Daoy (cell line): Measurements from ENCODE around the gene CHDH. TPM values are rescaled to one million over a fixed set of nuclear protein-coding genes. Genes with fewer than 3 reads are reported as not detected.

Experiments
- DNase-seq: peaks from one replicate; pipeline ENCODE4 v3.0.0-alpha.2; 2015; ENCODE audit warnings: low read depth
- total RNA-seq: library from RNA; depleted of rRNA; stranded (reverse); fragments of >200 nt; shearing (Covaris generic); gene quantifications from 2 replicates; pipeline ENCODE4 v1.2.3, GENCODE V29; 2014

CHDH gene
- total RNA-seq, 1 experiment from 2014 or later, result 6.2 TPM

DNA sequence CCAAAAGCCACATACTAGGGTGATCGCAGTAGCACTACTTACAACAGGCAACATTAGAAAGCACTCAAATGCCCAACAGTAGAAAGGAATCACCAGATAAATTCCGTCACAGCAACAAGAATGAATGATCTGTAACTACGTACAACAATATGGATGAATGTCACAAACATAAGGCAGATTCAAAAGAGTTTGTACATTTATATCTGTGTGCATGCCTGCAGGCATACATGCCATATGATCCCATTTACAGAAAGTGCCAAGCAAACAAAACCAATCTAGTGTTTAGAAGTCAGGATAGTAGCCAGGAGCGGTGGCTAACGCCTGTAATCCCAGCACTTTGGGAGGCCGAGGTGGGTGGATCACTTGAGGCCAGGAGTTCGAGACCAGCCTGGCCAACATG, 3.7 kb upstream of the CHDH start:
- DNase-seq, result no peak

DNA sequence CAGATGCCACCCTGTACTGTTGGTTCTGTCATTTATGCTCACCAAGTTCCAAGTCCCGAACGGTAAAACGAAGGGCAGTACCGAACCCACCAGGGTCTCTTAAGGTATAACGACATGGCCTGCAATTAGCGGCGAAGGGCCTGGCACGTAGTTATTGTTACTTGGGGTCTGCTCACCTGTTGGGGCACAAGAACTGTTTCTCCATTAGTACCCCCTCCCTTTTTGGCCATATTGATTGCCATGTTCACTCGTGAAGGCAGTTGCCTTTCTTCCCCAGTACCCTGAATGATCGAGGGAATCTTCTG, 584 bp upstream of the CHDH start:
- no peak for DNase-seq

DNA sequence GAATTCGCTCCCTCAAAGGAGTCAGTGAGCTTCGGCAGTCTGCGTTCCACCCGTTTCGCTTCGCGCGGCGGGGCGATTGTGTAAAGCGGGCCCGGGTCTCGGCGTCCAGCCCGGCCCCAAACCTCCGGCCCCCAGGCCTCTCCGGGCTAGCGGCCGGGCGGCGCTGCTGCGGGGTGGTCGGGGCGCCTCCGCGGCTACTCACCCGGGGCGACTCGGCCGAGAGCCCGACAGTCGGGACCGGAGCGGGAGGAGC, 412 bp downstream of the CHDH start:
- no peak for DNase-seq

DNA sequence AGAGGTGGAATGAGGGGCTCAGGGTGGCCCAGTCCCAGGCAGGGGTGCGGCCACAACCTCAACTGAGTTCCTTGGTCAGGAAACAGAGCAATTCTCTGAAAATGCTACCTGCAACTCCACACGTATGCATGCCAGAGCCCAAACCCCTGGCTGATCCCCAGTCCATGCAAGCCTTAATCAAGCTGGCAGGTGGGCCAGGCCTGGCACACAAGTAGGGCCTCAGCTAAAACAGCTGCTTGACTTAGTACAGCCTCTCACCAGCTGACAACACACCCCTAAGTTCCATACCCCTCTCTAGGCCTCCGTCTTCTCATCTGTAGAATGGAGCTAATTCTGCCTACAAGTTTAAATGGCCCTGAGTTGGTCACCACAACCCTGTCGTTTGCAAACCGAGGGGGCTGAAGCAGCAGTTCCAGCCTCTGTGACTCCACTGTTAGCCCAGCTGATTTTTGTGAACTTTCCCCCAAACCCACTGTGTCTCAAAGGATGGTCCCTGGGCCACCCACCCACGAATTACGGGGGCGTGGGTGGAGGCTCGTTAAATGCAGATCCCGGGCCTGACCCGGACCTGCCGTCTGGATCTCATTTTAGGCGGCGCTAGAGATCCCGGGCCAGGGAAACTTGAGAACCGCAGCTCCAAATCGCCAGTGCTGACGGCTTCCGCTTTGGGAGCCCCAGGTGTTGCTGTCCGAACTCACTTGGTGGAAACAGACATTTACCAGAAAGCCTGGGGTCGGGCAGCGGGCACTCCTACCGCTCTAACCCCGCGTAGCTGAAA, 927 bp downstream of the CHDH start:
- peak; percentile 54 for DNase-seq

DNA sequence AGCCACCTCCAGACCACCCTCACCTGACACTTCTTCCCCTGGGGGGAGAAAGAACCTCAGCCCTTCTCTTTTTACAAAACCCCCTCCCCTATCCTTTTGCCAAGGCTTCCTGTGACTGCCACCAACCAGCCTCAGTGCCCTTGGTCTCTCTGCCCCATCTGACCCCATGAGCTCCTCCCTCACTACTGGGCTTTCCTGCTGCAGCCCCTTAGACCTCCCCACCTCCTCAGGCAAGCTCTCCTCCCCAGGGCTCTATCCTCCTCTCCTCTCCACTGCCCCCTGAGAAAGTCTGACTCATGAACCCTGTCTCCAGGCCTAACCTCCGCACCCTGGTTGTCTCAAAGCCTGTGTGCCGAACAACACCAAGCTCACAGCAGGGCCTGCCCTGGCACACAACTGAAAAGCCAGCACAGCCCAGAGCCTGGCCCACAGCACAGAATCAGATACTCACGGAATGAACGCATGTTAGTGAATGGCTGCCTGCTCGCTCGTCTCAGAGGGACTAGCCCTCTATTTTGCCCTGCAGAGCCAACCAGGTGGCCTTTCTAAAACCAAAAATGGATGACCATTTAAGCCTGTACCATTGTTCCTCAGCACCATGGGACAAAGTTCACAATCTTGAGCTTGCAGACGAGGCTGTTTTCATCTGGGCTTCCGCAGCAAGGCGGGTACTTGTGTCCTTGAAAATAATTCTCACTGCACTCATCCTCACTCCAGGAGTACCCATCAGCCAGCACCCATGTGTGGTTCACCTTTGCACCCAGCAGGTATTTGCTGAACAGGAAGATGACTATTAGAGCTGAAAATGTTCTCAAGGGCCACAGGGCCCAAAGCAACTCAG, 1.7 kb downstream of the CHDH start:
- peak; percentile 40 for DNase-seq

DNA sequence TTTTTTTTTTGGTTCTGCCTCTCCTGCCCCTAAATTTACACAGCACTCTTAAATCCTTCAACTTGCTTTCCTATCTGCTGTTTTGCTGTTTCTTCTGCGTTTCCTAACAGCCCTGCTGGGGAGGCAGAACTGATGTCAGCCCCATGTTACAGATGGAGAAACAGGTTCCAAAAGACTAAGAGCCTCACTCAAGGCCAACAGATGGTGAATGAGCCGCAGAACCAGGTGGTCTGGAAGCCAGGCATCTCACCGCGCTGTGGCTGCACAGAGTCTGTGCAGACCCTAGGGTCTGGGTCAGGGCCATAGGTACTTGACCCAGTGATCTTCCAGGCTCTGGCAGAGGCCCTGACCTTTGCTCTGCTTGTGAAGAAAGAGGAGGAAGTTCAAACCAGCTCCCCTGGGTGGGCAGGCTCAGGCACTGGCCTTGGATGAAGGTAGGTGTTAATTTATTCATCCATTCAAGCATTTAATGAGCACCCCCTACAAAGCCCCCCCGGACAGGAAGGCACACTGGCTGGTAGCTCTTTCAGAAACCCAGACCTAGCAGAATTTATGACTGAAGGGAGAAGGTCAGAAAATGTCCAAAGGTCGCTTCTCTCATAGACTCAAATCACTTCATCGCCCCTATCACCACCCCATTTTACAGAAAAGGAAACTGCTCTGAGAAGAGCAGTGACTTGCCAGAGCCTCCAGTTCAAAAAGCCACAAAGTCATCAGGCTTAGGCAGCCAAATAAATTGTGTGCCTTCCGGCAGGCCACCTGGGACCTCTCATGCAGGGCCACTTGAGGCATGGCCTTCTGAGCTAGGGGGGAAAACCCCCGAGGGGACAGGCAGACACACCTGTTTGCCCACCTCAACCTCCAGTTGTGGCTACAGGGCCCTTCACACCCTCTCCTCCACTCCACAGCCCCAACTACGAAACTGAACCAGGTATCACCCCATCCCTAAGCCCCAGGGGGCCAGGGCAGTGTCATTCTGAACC, 2.7 kb downstream of the CHDH start:
- DNase-seq, result no peak

DNA sequence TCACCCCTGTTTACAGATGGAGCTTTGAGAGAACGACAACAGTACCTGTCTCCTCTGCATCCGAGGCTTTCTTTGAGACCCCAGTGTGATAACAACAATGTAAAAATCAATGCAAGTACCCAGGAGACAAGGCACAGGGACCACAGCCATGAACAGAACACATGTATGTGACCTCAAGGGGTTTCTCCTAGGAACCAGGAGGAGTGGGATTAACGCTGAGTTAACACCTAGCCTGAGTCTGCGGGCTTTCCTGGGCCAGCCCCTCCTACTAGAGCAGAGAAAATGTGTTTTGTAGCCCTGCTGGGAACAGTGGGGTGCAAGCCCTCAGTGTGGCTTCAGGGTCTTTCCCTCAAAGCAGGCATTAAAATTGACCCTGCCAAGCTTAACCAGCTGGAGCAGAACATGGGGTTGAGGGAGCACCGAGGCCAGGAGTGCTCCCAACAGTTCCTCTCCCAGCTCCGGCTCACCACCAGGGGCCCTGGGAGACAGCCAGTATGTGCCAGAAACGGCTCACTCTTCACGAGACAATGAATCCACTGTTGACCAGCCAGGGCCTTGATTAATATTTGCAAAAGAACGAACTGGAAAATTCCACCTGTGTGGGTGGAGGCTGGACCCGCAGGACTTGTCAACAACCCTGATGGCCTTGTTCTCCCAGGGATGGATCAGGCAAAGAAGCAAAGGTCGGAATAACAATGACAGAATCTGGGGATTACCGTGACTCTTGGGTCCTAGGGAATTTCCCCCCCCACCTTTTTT, 3.6 kb downstream of the CHDH start:
- peak; percentile 32 for DNase-seq

DNA sequence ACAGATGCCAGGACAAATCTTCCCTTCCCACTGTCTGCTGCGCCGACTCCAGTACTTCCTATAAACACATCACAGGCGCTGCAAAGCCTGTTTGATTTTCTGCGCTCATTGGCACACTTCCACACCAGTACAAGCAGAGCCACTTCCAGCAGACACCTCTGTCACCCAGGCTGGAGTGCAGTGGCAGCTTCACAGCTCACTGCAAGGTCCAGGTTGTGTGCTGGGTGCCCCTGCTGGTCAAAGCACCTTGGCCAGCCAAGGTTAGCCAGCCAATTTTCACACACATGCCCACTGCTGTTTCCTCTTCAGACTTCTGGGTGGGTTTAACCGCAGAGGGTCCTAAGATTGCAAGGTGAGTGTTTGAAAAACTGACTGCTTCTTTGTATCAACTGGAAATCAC, 4.9 kb downstream of the CHDH start:
- no peak for DNase-seq

DNA sequence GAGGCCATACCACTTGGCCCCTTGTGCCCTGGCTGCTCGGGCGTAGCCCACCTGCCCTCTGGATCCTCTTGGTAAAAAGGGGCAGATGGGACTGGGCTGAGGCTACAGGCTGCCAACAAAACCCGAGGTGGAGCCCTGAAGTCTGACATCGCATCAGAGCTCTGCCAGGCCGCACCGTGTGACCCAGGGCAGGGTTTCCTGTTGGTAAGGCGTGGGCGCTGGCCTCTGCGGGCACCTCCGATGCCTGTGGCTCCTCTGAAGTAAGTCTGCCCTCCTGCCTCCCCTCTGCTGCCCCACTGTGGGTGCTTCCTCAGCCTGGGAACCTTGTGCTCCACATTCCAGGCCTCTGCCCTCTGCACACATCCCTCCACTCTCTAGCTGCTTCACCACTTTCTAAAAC, 8.9 kb downstream of the CHDH start:
- peak; percentile 55 for DNase-seq

DNA sequence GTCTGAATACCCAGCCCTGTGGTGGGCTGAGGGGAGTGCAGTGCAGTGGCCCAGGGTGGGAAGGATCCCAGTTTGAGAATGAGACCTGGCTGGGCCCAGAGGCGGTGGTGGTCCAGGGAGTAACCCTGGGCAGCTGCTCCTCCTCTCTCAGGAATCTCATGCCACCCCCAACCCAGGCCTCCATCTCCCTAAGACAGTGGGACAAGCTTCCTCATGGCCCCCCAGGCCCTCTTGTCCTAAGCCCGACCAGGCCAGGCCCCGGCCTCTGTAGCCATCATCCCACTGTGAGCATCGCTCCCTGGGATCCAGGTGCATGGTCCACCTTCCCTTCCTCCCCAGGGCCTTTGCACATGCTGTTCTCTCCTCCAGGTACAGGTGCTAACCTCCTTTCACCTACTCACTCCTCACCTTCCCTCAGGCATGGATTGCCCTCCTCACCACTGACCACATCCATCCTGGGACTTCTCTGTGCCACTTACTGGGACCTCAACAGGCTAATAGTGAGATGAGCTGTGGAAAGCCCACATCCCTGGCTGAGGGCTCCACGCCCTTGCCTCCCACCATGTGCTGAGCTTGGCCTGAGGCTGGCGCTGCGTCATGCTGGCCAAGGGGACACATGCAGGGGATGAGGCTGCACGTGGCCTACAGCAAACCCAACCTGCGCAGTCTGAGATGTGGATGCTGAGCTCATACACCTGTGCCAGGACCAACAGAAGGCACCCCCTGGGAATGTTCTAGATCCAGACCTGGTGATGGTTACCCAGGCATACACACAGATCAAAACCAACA, 9.9 kb downstream of the CHDH start:
- no peak for DNase-seq

DNA sequence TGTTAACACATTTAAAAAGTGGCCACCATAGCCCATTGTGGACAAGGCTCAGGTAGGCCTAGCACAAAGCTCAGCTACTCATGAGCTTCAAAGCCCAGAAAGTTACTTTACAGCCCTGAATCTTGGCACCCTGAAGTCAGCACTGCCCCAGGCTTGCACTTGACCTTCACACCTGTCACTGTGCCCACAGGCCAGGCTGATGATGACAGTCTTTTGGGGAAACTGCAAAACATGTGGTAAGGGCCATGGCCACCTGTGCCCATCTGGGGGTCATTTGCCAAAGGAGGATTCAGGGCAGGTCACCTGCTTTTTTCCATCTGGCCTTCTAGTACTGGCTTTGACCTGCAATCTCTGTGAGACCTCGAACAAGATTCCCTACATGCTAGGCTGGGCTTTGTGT, 11.0 kb downstream of the CHDH start:
- no peak for DNase-seq

DNA sequence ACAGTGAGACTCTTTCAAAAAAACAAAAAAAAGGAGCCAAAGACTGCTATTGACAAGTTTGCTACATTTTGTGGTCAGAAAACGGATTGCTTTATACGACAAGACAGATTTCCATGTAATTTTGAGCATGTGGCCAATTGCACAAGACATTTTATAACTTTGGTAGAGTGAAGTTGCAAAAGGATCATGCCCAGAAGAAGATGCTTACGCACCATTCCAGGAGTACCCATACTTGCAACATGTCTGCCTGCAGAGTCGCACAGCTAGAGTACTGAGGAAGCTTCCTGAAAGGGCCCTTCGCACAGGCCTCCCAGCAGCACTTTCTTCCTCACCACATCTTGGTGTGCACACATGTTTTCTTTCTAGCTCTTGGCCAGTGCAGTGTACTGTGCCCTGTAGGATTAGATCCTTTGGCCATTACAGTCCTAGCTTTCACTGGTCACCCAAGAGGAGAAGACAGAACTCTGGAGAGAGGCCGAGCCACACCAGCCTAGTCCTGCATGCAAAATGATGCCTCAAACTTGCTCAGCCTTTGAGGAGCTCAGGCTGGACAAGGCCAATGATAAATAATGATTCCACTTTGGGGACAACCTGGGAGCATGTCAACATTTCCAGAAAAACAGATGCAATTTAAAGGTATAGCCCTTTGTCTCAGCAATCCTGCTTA, 11.7 kb downstream of the CHDH start:
- no peak for DNase-seq

DNA sequence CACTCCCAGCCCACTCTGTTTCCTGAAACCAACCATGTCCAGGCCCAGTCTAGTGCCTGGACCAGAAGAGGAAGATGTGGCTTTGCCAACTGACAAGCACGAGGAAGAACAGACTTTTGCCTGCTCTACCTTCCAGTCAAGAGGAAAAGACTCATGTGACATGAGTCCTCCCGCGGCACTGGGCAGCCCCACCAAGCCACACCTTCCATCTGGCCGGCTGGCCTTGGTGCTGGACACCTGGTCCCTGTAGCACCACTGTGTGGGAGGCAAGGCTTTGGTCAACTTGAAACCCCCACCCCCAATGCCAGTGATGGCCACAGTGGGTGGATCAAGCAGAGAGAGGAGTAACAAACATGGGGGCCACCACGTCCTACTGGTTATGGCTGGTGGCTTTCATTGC, 12.5 kb downstream of the CHDH start:
- DNase-seq, result no peak

DNA sequence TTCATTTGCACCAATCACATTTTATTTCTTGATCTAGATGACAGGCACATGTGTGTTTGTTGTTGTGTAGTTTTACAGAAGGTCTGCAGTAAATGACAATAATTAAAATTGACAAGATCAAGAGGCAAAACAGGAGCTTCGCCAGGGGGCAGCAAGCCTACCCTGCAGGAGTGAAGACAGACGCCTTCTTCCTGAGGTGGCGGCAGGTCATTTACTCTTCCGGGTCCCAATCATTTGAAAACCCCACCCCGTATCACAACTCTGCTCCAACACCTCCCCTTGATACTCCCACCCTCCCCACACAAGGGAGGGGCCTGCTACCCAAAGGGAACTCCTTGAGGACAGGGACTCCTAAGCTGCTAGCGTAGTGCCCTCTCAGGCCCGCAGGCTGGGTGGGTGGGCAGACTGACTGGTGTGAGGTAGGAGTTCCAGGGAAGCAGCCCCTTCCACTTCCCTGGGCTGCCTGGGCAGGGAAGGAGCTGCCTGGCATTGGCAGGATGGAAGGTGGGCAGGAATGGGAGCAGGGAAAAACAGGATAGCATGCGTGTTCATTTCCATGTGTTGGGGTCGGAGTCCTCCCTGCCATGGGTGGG, 13.1 kb downstream of the CHDH start:
- no peak for DNase-seq

DNA sequence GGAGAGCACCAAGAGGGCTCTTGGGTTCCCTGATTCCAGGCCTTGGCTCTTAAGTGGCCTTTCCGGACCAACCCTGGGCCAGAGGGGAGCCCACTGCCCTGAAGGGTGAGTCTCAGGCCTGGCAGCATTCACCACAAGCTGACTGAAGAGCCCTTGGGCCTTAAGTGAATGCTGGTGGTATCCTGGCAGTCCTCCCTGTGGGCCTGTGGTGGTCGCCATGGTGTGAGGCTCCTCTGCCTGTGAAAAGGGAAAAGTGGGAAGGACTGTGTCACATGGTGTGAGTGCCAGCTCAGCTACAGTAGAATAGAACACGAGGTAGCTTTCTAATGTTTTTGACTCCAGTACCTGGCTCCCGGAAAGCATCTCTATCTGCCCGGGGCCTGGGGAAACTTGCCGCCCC, 15.3 kb downstream of the CHDH start:
- no peak for DNase-seq

DNA sequence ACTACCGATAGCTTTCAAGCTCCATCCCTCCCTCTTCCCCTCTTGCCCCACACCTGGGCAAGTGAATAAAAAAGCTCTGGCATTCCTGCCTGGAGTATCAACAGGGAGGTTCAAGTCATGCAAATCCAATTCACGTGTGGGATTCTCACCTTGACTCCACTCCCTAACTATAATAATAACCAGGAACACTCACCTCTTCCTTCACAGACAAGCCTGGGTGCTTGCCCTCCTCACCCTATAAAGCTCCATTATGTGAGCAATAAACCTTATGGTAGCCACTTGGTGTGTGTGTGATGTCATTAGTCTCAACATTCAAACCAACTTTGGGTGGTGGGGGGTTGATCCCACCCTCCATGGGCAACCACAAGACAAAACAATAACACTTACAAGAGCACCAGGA, 16.6 kb downstream of the CHDH start:
- DNase-seq, result no peak

DNA sequence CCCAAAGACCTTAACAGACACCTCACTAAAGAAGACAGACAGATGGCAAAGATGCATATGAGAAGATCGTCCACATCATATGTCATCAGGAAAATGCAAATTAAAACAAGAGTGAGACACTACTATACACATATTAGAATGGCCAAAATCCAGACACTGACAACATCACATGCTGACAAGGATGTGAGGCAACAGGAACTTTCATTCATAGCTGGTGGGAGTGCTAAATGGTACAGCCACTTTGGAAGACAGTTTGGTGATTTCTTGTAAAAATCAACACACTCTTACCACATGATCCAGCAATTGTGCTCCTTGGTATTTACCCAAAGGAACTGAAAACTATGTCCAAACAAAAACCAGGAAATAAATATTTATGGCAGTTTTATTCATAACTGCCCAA, 17.6 kb downstream of the CHDH start:
- no peak for DNase-seq

DNA sequence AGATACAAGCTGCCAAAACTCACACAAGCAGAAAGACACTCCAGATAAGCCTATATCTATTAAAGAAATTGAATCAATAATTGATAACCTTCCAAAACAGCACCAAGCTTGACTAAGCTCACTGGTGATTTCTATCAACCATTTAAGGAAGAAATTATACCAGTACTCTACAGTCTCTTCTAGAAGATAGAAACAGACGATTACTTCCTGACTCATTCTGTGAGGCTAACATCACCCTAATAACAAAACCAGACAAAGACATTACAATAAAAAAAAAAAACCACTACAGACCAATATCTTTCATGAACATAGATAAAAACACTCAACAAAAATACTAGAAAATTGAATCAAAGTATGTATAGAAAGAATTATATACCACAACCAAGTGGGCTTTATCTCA, 20.2 kb downstream of the CHDH start:
- DNase-seq, result no peak

DNA sequence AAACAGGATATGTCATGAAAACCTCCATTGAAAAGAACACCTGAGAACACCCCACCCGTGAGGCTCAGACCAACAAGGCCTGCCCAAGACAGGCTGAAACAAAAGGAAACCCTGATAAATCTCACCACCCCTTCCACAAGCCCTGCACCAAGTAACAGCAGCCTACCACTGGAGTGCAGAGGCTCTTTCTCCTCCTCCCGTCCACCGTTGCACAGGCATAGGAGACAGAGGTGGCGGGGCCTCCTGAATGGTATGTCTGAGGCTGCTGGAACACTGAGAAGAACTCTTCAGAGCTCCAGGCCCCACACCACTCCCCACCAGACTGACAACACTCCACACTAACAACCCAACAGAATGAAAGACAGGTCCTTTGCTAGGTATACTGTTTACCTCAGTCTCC, 21.4 kb downstream of the CHDH start:
- DNase-seq, result no peak
